DMS79 (cell line): ENCODE results near the gene CMTM4.
"Not testable (repeated sequence)": the region's sequence is repeated elsewhere in the genome, so short reads cannot be mapped to it uniquely, and the experiment has no call there.

Experiments used
- DNase-seq: peaks from one replicate; lab custom pipeline; 2025; lab: John Stamatoyannopoulos, UW

The CMTM4 gene

GRCh38 chr16:66641387-66641786 is 55.2 kb downstream of the CMTM4 start:
- DNase-seq: no peak

GRCh38 chr16:66640724-66641314 is 55.7 kb downstream of the CMTM4 start:
- DNase-seq: no peak

GRCh38 chr16:66639091-66639885 is 57.3 kb downstream of the CMTM4 start:
- DNase-seq: no peak

- no peak for DNase-seq
These were observed 58.7 kb downstream of the CMTM4 start for GRCh38 chr16:66637806-66638205.

- no peak for DNase-seq
These were observed 60.3 kb downstream of the CMTM4 start for GRCh38 chr16:66636199-66636598.

- no peak for DNase-seq
These were observed 61.1 kb downstream of the CMTM4 start for GRCh38 chr16:66635406-66635805.

GRCh38 chr16:66634527-66635196 is 61.9 kb downstream of the CMTM4 start:
- DNase-seq: no peak

GRCh38 chr16:66631558-66631957 is 65.0 kb downstream of the CMTM4 start:
- not testable (repeated sequence) for DNase-seq

GRCh38 chr16:66630561-66631260 is 65.8 kb downstream of the CMTM4 start:
- DNase-seq: not testable (repeated sequence)

GRCh38 chr16:66629856-66630255 is 66.7 kb downstream of the CMTM4 start:
- DNase-seq: no peak

GRCh38 chr16:66627611-66628378 is 68.7 kb downstream of the CMTM4 start:
- DNase-seq: not testable (repeated sequence)

GRCh38 chr16:66623755-66624154 is 72.8 kb downstream of the CMTM4 start:
- DNase-seq: no peak

GRCh38 chr16:66622863-66623262 is 73.7 kb downstream of the CMTM4 start:
- DNase-seq: peak; percentile 30

GRCh38 chr16:66621973-66622372 is 74.6 kb downstream of the CMTM4 start:
- DNase-seq: no peak

GRCh38 chr16:66620429-66620795 is 76.1 kb downstream of the CMTM4 start:
- DNase-seq: no peak

- peak; percentile 42 for DNase-seq
These were observed 76.8 kb downstream of the CMTM4 start for GRCh38 chr16:66619534-66620428.

- no peak for DNase-seq
These were observed 77.8 kb downstream of the CMTM4 start for GRCh38 chr16:66618588-66619375.

GRCh38 chr16:66617728-66618127 is 78.8 kb downstream of the CMTM4 start:
- no peak for DNase-seq

GRCh38 chr16:66617010-66617434 is 79.5 kb downstream of the CMTM4 start:
- no peak for DNase-seq

GRCh38 chr16:66616592-66616991 is 80.0 kb downstream of the CMTM4 start:
- DNase-seq: no peak
